HUDEP-2 (cell line): ENCODE results near the gene ASCL5.

Experiments used
- DNase-seq, 76 experiments: peaks; one replicate each; lab custom pipeline; 2025; ENCODE audit not compliant: unreplicated experiment in 76 of 76; lab: John Stamatoyannopoulos, UW

Gene ASCL5

DNA sequence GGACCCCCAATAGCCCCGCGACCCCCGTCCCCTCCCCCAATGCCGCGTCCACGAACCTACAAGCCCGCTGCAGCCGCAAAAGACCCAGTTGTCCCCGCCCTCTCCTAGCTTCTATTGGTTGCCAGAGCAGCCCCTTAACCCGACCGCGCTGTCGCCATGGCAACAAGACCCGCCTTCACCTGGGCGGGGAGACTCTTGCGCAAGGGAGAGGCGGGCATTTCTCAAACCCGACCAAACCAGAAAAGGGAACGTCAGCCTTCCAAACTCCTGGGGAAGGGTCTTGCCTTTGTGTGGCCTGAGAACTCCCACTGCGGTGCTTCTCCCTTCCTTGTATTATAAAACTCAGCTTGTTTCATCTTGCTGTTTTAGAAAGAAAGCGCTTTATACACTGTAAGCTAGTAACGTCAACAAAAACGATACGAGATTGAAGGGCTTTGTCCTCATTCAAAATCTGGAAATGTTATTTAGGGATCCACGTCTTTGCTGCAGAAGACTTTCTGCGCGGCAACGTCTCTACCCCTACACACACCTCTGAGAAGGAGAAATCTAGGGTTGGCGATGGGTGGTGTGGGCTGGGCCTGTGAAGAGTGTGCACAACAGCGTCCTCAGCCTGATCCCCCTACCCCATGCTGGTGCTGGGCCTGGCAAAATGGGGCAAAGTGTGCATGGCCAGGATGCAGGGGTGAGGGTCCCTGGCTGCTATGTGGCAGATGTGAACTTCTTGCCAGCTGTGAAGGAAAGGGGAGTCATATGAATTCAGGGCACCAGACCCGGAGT is 27.6 kb upstream of the ASCL5 start, which contains the start of gene TMEM9:
TMEM9 (minus strand) TSS at position 86 of the 777 bp plus-strand sequence. CDS start 551 bp downstream, outside the sequence.
- DNase-seq: peak; percentile 10 to 96 (median 92)

DNA sequence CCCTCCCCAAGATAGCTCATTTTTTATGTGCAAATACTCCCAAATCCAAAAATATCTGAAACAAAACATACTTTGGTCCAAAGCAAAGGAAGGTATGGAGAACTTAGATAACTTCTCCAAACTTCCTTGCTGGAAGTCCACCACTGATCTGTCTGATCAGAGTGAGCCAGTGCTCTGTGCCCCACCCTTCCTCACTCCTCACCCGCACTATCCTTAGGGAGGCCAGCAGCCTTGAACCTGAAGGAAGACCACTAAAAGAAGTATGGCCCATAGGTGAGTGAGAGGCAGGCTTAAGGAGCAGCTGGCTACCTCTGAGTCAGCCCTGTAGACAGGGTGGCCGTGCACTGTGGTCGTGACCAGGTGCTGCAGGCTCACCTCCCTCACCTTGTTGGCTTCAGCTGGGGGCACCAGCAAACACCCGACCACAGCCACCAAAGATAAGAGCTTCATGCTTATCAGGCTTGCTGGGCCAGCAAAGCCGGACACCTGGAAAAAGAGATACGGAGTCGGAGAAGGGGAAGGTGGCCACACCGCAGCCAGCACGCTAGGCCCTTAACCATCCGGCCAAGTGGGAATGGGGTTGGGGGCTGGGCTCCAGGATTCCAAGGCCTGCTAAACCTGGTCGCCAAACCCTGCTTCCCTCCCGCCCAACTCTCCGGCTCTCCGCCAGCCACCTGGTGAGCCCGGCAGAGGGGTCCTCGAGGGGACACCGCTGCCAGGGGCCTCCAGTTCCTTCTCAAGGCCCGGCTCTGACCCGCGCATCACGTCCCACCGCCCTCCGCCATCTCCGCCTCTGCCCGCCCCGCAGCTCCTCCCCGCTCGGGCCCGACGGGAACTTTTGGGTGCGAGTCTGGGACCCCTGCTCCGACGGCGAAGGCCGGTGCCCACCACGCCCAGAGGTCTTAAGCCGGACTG is 26.7 kb upstream of the ASCL5 start:
- peak in 57 of 76 experiments; percentile 2 to 90 (median 38) for DNase-seq

- DNase-seq: peak in 19 of 76 experiments; percentile 3 to 45 (median 32)
These were observed 22.4 kb upstream of the ASCL5 start for GRCh38 chr1:201149400-201149799.

GRCh38 chr1:201147396-201148015 is 20.5 kb upstream of the ASCL5 start:
- no peak for DNase-seq

DNA sequence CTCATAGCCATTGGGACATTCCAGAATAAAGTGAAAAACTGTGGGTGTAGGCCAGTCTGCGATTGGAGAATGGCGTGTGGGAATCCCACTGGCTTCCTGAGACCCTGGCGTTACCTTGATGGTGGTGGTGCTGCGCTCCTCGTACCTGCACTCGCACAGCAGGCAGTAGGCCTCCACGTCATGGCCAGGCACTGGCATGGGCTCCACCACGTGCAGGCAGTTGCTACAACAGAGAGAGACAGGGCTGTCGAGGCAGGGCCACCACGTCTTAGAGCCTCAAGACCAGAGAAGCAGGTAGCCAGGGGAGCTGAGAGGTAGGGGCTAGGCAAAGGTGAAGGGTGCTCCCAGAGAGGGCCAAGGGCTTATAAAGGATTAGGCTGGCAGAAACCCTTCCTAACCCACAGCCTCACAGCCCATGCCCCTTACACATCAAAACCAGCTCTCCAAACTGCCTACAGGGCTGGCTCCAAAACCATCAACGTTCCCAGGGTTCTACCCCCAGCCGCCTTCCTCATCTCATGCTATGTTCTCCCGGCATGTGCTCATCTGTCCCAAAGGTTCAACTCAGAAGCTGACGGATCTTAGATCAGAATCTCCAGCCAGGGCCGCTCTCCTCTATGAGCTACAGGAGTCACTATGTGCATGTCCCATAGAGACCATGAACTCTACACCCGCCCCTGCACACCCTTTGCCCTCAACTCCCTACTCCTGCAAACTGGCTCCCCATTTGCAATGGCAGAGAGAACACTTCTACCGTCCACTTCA is 19.8 kb upstream of the ASCL5 start:
- no peak for DNase-seq

DNA sequence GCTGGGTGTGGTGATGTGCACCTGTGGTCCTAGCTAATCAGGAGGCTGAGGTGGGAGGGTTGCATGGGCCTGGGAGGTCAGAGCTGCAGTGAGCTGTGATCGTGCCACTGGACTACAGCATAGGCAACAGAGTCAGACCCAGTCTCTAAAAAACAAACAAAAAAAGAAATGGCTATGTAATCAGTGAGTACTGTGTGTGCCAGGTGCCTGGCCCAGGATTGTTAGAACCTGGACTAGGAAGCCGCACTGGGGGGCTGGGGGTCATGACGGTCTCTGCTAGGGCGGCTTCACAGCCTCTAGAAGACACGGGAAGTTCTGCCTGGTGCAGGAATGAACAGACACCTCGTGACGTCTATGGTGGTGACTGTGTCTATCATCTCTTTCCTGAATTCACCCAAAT is 18.8 kb upstream of the ASCL5 start:
- DNase-seq: no peak

- no peak for DNase-seq
These were observed 18.1 kb upstream of the ASCL5 start for GRCh38 chr1:201145132-201145531.

- no peak for DNase-seq
These were observed 17.7 kb upstream of the ASCL5 start for GRCh38 chr1:201144701-201145100.

DNA sequence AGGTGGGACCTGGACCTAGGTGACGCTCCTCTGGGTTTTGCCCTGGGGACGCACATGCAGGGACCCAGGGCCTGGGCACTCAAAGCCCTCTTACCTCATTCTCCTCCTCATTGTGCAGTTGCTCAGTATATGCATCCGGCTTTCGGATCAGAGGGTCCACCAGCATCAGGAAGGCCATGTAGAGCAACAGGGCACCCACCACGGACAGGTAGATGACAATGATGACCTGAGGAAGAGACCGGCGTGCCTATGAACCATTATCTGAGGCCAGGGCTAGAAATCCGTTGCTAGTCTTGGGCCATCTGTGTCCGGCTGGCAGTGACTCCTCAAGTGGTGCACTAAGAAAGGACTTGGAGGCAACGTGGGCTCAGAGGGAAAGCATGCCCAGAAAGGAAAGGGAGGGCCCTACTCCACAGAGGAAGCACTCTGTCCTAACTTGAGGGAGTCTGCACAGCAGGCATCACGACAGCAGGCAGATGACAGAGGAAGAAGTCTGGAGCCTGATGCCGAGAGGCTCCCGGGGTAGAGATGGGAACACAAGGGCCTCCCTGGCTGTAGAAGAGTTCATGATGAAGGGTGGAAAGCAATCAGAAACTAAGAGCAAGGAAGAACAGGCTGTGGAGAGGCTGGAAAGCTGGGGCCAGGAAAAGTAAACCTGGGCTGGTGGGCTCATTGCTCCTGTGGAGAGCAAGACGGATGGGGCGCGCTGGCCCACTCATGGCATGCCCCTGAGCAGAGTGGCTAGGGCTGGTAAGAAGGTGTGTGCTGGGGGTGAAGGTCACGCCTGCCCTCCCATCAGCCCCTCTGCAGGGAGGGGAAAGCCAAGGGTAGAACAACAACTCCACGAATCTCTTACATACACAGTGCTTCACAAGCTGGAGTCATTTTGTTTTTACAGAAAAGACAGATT is 17.0 kb upstream of the ASCL5 start:
- DNase-seq: no peak

- DNase-seq: no peak
These were observed 16.1 kb upstream of the ASCL5 start for GRCh38 chr1:201142849-201143725.

- no peak for DNase-seq
These were observed 15.2 kb upstream of the ASCL5 start for GRCh38 chr1:201142011-201142848.

DNA sequence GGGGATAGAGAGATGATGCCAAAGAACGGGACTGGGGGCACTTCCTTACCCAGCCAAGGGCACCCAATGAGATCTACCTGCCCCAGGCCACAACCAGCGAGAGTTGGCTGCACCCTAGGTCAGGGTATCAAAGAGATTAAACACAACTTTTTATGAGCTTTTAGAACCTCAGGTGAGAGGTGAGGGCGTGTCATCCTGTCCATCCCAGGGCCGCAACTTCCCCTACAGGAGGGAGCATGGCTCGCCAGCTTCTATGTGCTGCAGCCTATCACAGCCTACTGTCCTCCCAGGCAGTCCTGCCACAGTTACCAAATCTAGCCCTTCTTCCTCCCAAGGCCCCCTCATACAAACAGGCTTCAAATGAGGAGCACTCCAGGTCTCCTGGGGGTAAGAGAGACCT is 14.4 kb upstream of the ASCL5 start:
- no peak for DNase-seq

DNA sequence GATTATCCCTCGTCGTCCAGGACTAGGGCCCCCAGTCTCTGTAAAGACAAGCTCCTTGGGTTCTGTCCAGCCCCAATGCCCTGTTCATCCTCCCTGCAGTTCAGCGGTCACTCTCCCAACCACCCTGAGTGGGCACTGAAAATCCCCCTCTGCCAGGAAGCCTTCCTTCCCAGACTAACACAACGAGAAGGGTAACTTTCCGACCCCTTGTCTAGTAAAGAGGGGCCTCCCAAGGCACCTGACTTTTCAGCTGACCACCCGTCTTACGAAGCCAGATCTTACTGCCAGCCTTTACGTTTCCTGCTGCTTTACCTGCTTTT is 13.9 kb upstream of the ASCL5 start:
- DNase-seq: no peak

DNA sequence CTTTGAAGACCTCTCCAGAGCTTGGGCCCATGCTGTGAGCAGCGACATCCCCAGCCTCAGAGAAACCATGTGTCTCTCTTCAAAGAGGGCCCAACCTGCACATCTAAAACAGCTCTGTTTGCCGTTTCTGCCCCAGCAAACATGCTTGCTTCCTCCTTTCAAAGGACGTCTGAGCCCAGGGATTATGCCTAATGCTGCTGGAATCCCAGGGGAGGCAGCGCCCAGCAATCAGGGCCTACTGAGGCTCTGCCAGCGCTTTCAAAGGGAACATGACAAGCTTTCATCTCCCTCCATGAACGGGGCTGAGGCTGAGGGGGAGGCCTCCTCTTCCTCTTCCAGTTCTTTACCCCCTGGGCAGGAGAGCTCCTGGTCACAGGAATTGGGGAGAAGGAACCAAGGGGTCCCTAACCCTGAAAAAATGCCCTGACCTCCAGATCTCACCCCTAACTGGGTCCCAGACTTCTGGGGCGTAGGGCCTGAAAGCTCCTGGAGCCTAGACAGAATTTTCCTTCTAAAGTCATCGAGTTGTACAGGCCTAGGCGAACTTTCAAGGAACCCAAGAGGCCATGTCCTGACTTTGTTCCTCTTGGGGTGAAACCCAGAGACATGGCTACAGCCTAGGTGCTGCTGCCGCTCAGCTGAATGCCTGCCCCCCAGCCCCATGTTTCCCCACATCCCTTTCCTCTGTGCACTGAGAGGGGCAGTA is 13.4 kb upstream of the ASCL5 start:
- DNase-seq: no peak

DNA sequence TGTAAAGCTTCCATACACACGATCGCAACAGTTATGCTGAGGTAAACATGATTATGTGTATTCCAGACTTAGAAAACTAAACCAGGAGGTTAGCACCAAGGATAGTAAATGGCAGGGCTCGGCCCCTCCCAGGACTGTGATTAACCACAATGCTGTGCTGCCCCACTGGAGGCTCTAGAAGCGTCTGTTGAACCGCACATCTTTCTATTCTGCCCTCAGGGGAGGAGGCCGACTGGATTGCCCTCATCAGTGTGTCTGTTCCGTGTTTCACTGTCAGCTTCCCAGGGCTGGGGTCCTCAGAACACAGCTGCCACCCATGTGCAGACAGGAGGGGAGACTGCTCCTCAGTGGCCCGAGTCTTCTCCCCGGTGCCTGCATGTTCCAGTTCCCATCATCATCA is 12.8 kb upstream of the ASCL5 start:
- DNase-seq: no peak

DNA sequence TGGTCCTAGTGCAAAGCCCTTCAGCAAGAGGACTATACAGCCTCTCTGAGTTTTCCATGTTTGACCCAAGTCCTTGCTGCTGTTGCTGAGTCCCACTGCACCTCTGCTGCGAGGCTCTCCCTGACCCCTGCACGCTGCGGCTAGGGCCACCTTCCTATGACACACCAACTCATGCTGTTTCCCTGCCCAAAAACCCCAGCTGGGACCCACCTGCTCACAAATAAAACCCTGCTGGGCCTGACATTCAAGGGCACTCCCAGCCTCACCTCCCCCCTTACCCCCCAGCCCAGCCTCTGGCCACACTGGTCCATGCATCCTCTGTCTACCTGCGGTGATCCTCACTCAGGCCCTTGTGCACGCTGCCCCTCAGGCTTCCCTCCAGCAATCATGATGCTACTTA is 12.3 kb upstream of the ASCL5 start:
- no peak for DNase-seq

DNA sequence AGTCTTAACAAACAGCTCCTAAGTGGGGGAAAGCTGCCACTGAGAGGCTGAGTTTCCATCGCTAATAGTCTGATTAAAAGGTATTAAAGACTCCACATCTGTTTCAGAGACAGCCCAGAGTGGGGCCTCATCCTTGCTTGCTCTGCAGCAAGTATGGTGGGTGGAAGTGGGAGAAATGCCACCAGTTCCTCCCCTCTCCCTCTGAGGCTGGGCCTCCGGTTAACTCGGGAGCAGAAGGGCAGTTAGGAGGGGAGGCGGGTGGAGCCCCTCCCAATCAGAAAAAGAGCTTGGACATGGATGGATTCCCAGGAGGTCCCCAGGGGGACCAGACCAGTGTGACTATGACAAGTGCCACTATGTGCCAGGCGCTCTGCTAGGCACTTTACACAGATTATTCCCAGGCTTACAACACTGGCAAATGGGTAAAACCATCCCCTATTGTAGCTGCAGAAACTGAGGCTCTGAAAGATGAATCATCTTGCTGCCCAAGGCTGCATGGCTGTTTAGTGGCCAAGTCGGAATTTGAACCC is 11.4 kb upstream of the ASCL5 start:
- no peak for DNase-seq
